Neural crest cell (in vitro differentiated cells): ENCODE results near the gene LRRFIP2. TPM values are rescaled to one million over a fixed set of nuclear protein-coding genes. Genes with fewer than 3 reads are reported as not detected.
"Not testable (repeated sequence)": the region's sequence is repeated elsewhere in the genome, so short reads cannot be mapped to it uniquely, and the experiment has no call there.

ENCODE experiments used
- DNase-seq: peaks from one replicate; pipeline ENCODE4 v3.0.0; 2021; ENCODE audit warnings: low read depth, mixed read lengths, low spot score
- H3K27ac Mint-ChIP-seq: one replicate; pipeline ENCODE4 v1.8.0; 2021; ENCODE audit warnings: mild to moderate bottlenecking, mixed read lengths; ENCODE audit not compliant: unreplicated experiment
- H3K27me3 Mint-ChIP-seq: 2 replicates; pipeline ENCODE4 v1.8.0; 2021; ENCODE audit warnings: low read depth, mild to moderate bottlenecking, mixed read lengths
- H3K36me3 Mint-ChIP-seq: 2 replicates; pipeline ENCODE4 v1.8.0; 2021; ENCODE audit warnings: low read depth, mild to moderate bottlenecking, mixed read lengths
- H3K4me1 Mint-ChIP-seq: 2 replicates; pipeline ENCODE4 v1.8.0; 2021; ENCODE audit warnings: mixed read lengths
- H3K4me3 Mint-ChIP-seq: one replicate; pipeline ENCODE4 v1.8.0; 2021; ENCODE audit warnings: mild to moderate bottlenecking, mixed read lengths
- H3K9me3 Mint-ChIP-seq: 2 replicates; pipeline ENCODE4 v1.8.0; 2021; ENCODE audit warnings: mixed read lengths
- total RNA-seq: library from RNA; stranded (reverse); gene quantifications from 2 replicates; pipeline ENCODE4 v1.2.1, GENCODE V29; 2021
- TF ChIP-seq, protein P1 (sequence below): fragments of 200-600 bp; sonication (generic); conservative IDR thresholded peaks from 2 replicates; pipeline ENCODE4 v1.5.0; 2021; ENCODE audit warnings: antibody characterized with exemption, mild to moderate bottlenecking

The LRRFIP2 gene
- total RNA-seq, 1 donor from 2014 or later: 37.2 TPM

GRCh38 chr3:37218206-37218605 lies 43.8 kb upstream of the LRRFIP2 start:
- no peaks in the 10 kb centered on the region for H3K9me3 Mint-ChIP-seq
- DNase-seq: no peak
- H3K4me3 Mint-ChIP-seq: no peak overlapping the region
- TF ChIP-seq, protein P1, sequence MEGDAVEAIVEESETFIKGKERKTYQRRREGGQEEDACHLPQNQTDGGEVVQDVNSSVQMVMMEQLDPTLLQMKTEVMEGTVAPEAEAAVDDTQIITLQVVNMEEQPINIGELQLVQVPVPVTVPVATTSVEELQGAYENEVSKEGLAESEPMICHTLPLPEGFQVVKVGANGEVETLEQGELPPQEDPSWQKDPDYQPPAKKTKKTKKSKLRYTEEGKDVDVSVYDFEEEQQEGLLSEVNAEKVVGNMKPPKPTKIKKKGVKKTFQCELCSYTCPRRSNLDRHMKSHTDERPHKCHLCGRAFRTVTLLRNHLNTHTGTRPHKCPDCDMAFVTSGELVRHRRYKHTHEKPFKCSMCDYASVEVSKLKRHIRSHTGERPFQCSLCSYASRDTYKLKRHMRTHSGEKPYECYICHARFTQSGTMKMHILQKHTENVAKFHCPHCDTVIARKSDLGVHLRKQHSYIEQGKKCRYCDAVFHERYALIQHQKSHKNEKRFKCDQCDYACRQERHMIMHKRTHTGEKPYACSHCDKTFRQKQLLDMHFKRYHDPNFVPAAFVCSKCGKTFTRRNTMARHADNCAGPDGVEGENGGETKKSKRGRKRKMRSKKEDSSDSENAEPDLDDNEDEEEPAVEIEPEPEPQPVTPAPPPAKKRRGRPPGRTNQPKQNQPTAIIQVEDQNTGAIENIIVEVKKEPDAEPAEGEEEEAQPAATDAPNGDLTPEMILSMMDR: no peak
- no peak overlapping the region for H3K27ac Mint-ChIP-seq
- no peaks in the 10 kb centered on the region for H3K4me1 Mint-ChIP-seq
- no peaks in the 10 kb centered on the region for H3K27me3 Mint-ChIP-seq
- H3K36me3 Mint-ChIP-seq: no peaks in the 10 kb centered on the region

- DNase-seq: no peak
- no peaks in the 10 kb centered on the region for H3K27me3 Mint-ChIP-seq
- TF ChIP-seq, protein P1: no peak
- H3K27ac Mint-ChIP-seq: no peak overlapping the region
- no peak overlapping the region for H3K4me3 Mint-ChIP-seq
- H3K4me1 Mint-ChIP-seq: no peaks in the 10 kb centered on the region
- H3K9me3 Mint-ChIP-seq: no peaks in the 10 kb centered on the region
- H3K36me3 Mint-ChIP-seq: no peaks in the 10 kb centered on the region
Measured at GRCh38 chr3:37217098-37217849, 42.9 kb upstream of the LRRFIP2 start.

DNA sequence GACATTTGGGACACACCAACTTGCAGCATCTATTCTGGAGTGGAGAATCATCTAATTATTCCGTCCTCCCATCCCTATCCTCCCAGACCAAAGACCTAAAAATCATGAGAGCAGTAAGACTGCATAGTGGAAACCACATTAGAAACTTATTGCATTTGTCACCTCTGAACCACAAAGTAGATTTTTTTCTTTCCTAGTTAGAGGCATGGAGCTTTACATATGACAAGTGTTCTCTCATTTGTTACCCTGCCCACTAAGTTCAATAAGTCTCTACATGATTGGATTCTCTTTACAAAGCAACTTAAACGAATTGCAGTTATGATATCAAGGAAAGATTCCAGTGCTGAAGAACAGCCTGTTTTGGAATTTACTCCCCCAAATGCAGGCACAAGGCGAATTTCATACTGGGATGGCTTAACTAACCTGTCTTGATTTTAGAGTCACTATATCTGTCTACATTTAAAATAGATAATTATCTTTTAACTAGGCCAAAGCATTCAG lies 42.3 kb upstream of the LRRFIP2 start:
- Mint-ChIP-seq H3K27ac (no peak overlapping the region), H3K9me3 (no peaks in the 10 kb centered on the region), H3K4me1 (no peaks in the 10 kb centered on the region), H3K4me3 (no peak overlapping the region), H3K27me3 (no peaks in the 10 kb centered on the region), H3K36me3 (no peaks in the 10 kb centered on the region)
- DNase-seq: no peak
- TF ChIP-seq, protein P1: no peak

GRCh38 chr3:37214076-37214475 lies 39.7 kb upstream of the LRRFIP2 start:
- no peak overlapping the region for H3K27ac Mint-ChIP-seq
- H3K4me3 Mint-ChIP-seq: no peak overlapping the region
- no peak for DNase-seq
- H3K27me3 Mint-ChIP-seq: no peaks in the 10 kb centered on the region
- no peaks in the 10 kb centered on the region for H3K4me1 Mint-ChIP-seq
- TF ChIP-seq, protein P1: no peak
- peaks cover 2% of the 10 kb centered on the region for H3K9me3 Mint-ChIP-seq
- H3K36me3 Mint-ChIP-seq: no peaks in the 10 kb centered on the region

DNA sequence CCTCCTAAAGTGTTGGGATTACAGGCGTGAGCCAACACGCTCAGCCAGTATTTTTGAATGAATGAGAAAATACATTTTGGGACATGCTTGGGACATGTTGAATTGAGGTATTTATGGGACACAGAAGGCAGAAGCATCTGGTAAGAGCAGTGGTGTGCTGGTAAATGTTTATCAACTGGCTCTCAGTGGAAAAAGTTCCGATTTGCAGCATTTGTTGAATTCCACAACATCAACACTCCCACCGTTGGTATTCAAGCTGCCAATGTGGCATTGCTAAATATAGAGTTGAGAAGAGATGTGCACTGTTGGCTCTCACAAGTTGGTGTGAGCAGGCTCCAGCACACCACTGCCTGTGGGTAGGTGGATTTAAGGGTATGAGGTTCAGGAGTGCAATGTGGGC lies 35.8 kb upstream of the LRRFIP2 start:
- Mint-ChIP-seq H3K4me1 (no peaks in the 10 kb centered on the region), H3K36me3 (no peaks in the 10 kb centered on the region), H3K9me3 (peaks cover 2% of the 10 kb centered on the region), H3K27me3 (no peaks in the 10 kb centered on the region), H3K4me3 (no peak overlapping the region), H3K27ac (no peak overlapping the region)
- no peak for DNase-seq
- TF ChIP-seq, protein P1: no peak

GRCh38 chr3:37208576-37208975 lies 34.2 kb upstream of the LRRFIP2 start:
- H3K36me3 Mint-ChIP-seq, H3K4me3 Mint-ChIP-seq, H3K27ac Mint-ChIP-seq, H3K4me1 Mint-ChIP-seq, H3K27me3 Mint-ChIP-seq, H3K9me3 Mint-ChIP-seq, DNase-seq: not testable (repeated sequence)

DNA sequence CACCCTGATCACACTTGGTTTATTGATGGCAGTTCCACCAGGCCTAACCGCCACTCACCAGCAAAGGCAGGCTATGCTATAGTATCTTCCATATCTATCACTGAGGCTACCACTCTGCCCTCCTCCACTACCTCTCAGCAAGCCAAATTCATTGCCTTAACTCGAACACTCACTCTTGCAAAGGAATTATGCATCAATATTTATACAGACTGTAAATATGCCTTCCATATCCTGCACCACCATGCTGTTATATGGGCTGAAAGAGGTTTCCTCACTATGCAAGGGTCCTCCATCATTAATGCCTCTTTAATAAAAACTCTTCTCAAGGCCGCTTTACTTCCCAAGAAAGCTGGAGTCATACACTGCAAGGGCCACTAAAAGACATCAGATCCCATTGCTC lies 33.6 kb upstream of the LRRFIP2 start:
- H3K4me1 Mint-ChIP-seq, H3K27ac Mint-ChIP-seq: not testable (repeated sequence)

DNA sequence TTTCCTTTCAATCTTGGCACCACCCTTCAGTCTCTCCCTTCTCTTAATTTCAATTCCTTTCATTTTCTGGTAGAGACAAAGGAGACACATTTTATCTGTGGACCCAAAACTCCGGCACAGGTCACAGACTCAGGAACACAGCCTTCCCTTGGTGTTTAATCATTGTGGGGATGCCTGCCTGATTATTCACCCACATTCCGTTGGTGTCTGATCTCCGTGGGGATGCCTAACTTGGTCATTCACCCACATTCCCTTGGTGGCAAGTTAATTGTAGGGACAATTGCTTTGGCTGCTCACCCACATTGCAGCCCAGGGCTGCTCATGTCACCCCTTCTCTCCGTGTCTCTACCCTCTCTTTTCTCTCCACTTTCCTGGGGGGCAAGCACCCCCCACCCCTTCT lies 31.7 kb upstream of the LRRFIP2 start:
- H3K4me3 Mint-ChIP-seq, H3K4me1 Mint-ChIP-seq, H3K27ac Mint-ChIP-seq, H3K27me3 Mint-ChIP-seq, H3K36me3 Mint-ChIP-seq, DNase-seq, H3K9me3 Mint-ChIP-seq: not testable (repeated sequence)

More for the DNA sequence above, 33.6 kb upstream of the LRRFIP2 start:
- not testable (repeated sequence) for H3K4me3 Mint-ChIP-seq, H3K36me3 Mint-ChIP-seq, H3K9me3 Mint-ChIP-seq, H3K27me3 Mint-ChIP-seq, DNase-seq
